Muscle layer of colon (tissue), 2 donors: ENCODE measurements around the gene PRAC1.

Experiments used
- H3K27ac ChIP-seq: one replicate; pipeline ENCODE4 v1.7.0; 2013; ENCODE audit warnings: low read depth, mild to moderate bottlenecking, low read length, moderate library complexity
- H3K27me3 ChIP-seq, 2 donors: one replicate each; pipeline ENCODE4 v1.7.0; 2013; ENCODE audit warnings: low read length in 2 of 2, mild to moderate bottlenecking in 2 of 2; ENCODE audit not compliant: insufficient read depth in 2 of 2, control insufficient read depth in 1 of 2
- H3K36me3 ChIP-seq: one replicate; pipeline ENCODE4 v1.7.0; 2013; ENCODE audit warnings: mild to moderate bottlenecking, low read length; ENCODE audit not compliant: insufficient read depth
- H3K4me1 ChIP-seq: one replicate; pipeline ENCODE4 v1.7.0; 2013; ENCODE audit warnings: mild to moderate bottlenecking, low read length; ENCODE audit not compliant: insufficient read depth
- H3K4me3 ChIP-seq, 2 donors: one replicate each; pipeline ENCODE4 v1.7.0; 2013; ENCODE audit warnings: low read length in 2 of 2, low read depth in 1 of 2, mild to moderate bottlenecking in 1 of 2, moderate library complexity in 1 of 2
- H3K9ac ChIP-seq: one replicate; pipeline ENCODE4 v1.7.0; 2013; ENCODE audit warnings: low read length
- H3K9me3 ChIP-seq: one replicate; pipeline ENCODE4 v1.7.0; 2013; ENCODE audit warnings: mild to moderate bottlenecking, low read length
- donor health status: abdominal sarcoma.
- donor health status: Adenocarcinoma of cecum.

The PRAC1 gene

DNA sequence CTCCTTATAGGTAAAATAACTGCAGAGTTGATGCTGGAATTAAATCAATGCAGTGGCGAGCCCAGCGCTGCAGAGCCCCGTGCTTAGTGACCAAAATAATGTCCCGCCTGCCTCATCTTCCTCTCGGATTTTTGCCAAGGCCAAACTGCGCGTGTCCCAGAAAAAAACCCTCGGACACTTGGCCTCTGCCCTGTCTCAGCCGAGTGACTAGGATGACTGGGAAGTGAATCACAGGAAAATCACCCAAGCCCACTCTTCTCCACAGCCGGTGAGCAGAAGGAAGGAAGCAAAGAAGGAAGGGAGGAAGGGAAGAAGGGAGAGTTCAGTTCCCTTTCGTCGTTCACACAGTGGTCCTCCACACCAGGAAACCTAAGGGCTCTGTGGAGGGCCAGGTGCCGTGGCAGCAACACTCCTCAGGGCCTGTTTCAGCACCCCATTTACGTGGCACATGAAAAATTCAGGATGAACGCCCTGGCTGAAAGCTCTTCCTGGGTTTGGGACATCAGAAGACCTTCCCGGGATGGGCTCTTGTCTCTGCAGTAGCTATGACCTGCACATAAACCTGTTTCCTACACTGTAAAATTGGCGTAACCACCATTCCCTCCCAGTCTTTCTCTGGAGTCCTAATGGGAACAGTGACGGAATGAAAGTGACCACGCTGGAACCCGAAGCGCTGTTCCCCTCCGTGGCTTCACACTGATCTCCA is 31.6 kb upstream of the PRAC1 start:
- Histone ChIP-seq H3K27me3 (peaks cover 74 to 81% of the 10 kb centered on the region in 2 donors), H3K9ac (no peak overlapping the region), H3K36me3 (no peaks in the 10 kb centered on the region), H3K4me3 (no peak overlapping the region), H3K9me3 (no peaks in the 10 kb centered on the region), H3K4me1 (peaks cover 5% of the 10 kb centered on the region), H3K27ac (no peak overlapping the region)

DNA sequence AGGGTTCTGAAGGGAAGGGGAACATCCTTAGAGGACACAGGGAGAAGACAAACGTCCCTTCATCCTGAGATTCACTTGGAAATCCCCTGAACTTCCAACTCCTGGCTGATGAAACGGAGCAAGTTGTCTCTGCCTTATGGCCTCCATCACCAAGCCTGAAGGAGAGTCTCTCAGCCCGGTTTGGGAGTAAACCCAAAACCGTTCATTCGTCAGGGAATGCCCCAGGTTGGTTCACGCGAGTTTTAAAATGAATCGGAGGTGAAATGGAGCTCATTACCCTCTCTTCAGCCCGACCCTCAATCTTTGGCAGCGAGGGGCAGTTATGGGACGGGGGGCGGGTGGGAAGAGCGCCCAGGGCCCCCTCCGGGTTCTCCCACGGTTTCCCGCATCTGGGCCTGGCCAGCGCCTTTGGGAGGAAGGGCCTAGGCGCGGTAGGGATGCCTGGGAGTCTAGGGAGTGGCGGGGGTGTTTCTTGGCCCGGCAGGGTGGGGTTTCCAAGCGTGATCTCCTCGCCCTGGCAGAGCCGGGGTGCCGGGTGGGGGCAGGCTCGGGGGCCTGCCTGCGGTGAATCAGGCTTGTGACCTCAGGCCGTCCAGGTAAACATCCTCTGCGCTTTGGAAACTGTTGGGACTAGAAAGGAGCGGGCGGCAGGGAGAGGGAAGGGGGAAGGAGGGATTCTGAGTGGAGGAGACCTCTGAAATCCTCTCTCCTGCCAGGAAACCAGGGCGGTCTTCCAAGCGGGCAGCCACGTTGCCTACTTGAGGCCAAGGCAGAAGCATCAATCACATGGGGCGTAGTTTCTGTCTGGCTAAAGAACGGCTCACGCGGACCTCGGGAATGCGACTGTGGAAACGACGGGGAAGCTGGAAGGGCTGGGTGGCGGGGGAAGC is 30.3 kb upstream of the PRAC1 start:
- no peaks in the 10 kb centered on the region for H3K36me3 ChIP-seq
- no peaks in the 10 kb centered on the region for H3K9me3 ChIP-seq
- H3K9ac ChIP-seq, result no peak overlapping the region
- peaks cover 86 to 94% of the 10 kb centered on the region in 2 donors for H3K27me3 ChIP-seq
- peaks cover 5% of the 10 kb centered on the region for H3K4me1 ChIP-seq
- H3K4me3 ChIP-seq, result no peak overlapping the region
- H3K27ac ChIP-seq, result no peak overlapping the region

DNA sequence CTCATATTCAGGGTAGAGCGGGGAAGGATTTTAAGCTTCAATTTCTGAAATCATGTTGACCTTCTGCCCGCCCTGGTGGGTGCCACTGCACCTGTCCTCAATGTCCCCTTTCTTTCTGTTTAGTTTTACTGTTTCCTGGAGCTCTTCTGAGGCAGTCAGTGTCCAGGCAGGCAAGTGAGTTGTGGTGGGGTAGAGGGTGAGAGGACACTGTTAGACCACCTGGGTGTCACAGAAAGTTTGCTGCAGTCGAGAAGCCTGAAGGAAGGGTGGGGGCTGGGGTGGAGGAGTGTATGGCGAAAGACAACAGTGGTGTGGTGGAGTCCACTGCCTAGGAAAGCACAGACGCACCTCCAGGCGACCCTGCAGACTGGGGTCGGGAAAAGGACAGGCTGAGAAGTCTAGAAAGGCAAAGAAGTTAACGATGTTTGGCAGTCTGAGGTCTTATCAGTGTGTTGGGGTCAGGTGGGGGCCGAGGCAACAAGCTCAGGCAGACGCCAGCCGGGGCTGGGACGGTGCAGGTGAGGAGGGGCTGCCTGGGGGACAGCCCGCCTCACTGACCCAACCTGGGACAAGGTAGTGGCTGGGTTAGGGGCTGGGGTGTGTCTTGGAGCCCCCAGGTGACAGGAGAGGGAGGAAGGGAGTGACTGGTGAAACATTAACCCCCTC is 29.5 kb upstream of the PRAC1 start:
- Histone ChIP-seq H3K27me3 (peaks cover 90 to 98% of the 10 kb centered on the region in 2 donors), H3K4me3 (no peak overlapping the region), H3K27ac (no peak overlapping the region), H3K4me1 (peaks cover 5% of the 10 kb centered on the region), H3K9me3 (no peaks in the 10 kb centered on the region), H3K9ac (no peak overlapping the region), H3K36me3 (no peaks in the 10 kb centered on the region)

DNA sequence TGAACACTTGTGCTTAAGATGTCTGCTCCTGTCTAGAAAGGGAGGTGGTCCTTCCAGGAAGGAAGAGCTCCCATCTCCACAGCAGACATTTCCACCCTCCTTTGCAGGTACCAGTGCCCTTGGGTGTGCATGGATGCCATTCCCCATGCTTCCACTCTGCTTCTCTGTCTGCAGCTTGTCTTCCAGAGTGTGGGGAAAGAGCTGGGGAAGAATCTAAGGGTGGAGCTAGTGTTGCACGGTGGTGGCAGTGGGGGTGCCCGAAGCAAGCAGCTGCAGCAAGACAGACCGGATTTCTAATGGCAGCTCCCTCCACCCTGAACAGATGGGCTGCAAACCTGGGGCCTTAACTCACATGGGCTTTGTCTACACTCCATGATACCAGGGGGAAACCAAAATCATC is 28.9 kb upstream of the PRAC1 start:
- H3K9ac ChIP-seq, result no peak overlapping the region
- H3K27ac ChIP-seq, result no peak overlapping the region
- H3K36me3 ChIP-seq, result no peaks in the 10 kb centered on the region
- H3K27me3 ChIP-seq, result peaks cover 96 to 100% of the 10 kb centered on the region in 2 donors
- peaks cover 5% of the 10 kb centered on the region for H3K4me1 ChIP-seq
- no peaks in the 10 kb centered on the region for H3K9me3 ChIP-seq
- no peak overlapping the region for H3K4me3 ChIP-seq

DNA sequence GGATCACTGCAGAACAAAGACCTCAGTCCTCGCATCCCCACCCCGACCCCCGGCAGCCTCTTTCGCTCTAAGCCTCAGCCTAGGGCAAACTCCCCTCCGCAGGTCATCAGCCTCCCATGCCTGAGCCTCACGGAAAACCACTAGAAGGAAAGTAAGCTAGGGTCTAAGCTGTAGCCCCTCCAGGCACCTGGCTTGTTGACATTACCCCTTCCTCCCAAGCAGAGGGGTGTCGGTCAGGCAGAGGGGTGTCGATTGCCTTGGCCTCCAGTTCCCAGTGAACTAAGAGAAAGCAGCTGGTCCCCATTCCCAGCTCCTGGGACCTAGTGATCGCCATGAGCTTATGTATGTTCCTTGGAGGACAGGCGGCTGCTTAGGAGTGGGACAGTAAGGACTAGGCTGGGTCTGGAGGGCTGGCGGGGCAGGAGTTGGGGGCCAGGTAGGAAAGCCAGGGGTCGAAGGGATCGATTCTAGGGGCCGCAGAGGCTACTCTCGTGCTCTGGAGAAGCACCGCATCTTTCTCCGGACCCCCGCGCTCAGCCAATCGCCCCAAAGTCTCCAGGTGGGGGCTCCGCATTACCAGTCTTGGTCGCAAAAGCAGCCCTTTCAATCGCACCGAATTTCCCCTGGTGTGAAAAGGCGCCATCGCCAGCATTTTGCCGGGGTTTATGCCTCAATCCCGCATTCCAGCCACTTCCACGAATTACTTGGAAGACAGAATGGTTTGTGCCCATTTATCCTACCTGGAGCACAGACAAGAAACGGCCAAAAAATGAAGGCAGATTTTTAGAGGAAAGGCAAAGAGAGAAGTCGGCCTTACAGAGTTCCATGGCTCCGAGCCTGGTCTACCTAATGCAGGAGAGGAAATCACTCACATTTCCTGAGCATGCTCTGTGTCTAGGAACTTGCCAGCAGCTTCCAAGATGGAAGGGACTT is 27.6 kb upstream of the PRAC1 start:
- no peak overlapping the region for H3K4me3 ChIP-seq
- H3K27me3 ChIP-seq, result peaks cover 96 to 100% of the 10 kb centered on the region in 2 donors
- no peak overlapping the region for H3K9ac ChIP-seq
- no peaks in the 10 kb centered on the region for H3K36me3 ChIP-seq
- no peak overlapping the region for H3K27ac ChIP-seq
- peaks cover 5% of the 10 kb centered on the region for H3K4me1 ChIP-seq
- H3K9me3 ChIP-seq, result no peaks in the 10 kb centered on the region

DNA sequence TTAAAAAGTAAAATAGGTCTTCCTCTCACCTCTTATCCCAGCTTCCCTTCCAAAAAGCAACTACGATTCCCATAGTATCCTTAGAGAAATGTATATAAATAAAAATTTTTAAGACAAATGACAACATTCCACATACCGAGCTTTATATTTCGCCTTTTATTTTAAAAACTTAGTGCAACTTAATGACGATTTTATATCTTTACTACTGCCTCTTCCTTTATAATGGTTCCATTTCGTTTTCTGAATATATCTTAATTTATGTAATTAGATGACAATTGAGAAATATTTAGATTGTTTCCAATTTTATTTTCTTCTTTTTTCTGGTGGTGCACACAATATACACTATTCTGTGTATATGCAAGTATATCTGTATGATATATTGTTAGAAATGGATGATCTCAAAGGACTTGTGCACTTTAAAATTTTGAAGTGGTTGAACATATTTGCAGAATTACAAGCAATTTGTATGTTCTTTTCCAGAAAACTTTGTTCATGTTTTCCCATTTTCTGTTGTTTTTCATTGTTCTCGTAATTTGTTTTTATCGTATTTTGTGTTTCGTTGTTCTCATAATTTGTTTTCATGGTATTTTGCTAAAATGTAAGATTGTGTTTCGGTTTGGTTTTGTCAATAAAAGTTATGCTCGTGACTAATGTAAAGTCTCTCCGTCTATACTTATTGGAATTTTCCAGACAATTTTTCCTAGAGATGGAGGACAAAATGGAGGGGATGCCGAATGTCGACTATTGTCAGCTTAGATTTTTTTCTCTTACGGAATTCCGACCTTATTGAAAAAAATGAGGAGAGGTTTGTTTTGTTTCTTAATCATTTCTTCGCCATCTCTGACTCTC is 26.6 kb upstream of the PRAC1 start:
- H3K36me3 ChIP-seq, result no peaks in the 10 kb centered on the region
- H3K9ac ChIP-seq, result no peak overlapping the region
- no peaks in the 10 kb centered on the region for H3K9me3 ChIP-seq
- peaks cover 5% of the 10 kb centered on the region for H3K4me1 ChIP-seq
- H3K4me3 ChIP-seq, result no peak overlapping the region
- H3K27ac ChIP-seq, result no peak overlapping the region
- peaks cover 94 to 100% of the 10 kb centered on the region in 2 donors for H3K27me3 ChIP-seq

DNA sequence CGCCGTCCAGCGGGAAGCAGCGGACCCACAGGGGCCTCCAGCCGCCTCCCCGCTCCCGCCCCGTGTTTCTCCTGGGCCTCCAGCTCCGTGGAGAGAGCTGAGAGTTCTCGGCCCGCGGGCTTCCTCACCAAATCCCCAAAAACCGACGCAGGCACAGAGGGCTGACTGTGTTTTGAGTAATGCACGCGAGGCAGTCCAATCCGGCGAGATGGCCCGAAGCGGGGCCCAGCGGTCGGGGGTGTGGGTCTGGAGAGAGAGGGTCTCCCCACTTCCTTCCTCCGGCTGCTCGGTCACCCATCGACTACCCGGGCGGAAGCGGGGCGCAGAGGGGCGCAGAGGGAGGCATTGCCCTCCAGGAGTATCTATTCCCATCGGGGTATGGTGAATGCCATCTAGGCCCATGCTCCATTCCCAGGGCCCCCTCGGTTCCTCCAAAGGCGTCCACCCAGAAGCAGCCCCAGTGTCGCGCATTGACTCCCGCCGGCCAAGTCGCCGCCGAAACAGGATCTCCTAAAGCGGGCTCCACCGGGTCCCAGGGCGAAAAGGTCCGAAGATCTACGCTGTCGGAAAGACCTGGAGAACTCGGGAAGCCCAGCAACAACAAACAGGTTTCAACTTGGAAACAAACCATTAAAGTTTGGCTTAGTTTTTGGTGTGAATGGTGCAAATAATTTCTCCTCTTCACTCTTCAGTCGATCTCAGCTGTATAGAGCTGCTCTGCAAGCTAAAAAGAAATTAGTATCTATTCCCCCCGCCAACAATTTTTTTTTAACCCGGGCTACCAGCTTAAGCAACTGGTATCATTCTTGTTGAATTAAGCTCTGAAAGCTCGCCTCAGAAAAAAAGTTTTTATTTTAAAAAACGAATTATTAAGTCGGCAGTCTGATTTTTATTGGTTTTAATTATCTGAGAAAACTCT is 25.4 kb upstream of the PRAC1 start:
- Histone ChIP-seq H3K36me3 (no peaks in the 10 kb centered on the region), H3K27me3 (peaks cover 94 to 98% of the 10 kb centered on the region in 2 donors), H3K4me1 (no peaks in the 10 kb centered on the region), H3K4me3 (no peak overlapping the region), H3K27ac (no peak overlapping the region), H3K9ac (no peak overlapping the region), H3K9me3 (no peaks in the 10 kb centered on the region)

DNA sequence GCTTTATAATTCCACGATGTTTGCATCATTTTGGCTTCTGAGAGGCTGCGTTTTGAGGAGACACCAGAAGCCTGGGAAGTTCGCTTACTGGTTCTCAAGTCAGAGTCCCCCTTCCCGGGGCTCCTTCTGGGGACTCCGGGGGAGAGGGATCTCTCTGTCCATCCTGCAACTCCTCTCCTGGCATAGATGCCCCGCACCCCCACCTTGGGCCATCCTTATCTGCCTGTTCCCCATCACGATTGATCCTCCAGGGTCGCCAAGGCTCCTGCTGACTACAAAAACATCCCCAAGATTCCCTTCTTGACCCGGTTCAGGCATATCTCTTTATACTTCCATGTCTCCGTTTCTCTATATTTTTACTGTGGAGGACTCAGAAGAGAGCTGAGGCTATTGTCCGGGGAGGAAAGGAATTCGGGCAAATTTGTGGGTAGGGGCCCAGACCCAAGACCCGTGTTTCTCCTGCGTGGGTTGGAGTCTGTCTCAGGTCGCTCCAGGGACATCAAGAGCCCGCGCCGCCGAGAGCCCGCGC is 24.7 kb upstream of the PRAC1 start:
- Histone ChIP-seq H3K27me3 (peaks cover 95 to 98% of the 10 kb centered on the region in 2 donors), H3K36me3 (no peaks in the 10 kb centered on the region), H3K9ac (no peak overlapping the region), H3K27ac (no peak overlapping the region), H3K4me3 (no peak overlapping the region), H3K4me1 (no peaks in the 10 kb centered on the region), H3K9me3 (no peaks in the 10 kb centered on the region)

DNA sequence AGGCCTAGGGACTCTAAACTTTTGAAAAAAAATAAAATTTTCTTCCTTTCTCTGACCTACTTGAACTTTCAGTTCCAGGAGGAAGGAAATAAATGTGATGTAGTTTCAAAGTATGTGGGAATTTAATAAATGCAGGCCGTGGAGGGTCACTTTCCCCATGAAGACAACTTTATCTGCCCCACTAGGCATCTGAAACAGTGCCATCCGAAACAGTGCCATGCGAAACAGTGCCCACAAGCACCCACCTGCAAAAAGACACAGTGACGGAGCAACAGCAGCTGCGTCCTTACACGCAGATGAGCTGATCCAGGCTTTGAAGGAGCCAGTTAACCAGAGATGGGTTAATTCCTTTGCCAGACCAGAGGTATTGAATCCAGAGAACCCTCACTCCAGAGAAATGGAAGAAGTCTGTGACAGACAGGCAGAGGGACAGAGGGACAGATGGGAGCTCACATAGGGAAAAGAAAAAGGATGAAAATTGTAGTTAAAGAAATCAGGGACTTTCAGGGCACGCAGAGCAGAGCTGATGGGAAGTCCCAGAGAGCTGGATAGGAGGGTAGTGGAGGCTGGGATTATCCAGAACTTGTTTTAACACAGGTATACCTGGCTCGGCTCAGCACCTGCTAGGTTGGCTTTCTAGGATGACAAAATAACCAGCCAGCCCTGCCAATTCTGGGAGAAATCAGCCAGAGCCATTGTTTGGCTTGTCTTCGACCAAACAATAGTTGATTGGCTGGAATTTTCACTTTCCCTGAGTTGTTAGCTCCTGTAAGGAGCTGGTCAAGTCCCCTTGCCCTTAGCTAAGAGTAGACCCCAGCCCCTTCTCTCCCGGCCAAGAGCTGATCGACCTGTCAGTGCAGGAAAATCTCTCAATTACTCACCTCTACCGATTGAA is 23.3 kb upstream of the PRAC1 start:
- Histone ChIP-seq H3K27ac (no peak overlapping the region), H3K36me3 (no peaks in the 10 kb centered on the region), H3K9me3 (no peaks in the 10 kb centered on the region), H3K4me1 (no peaks in the 10 kb centered on the region), H3K27me3 (peaks cover 95 to 98% of the 10 kb centered on the region in 2 donors), H3K4me3 (no peak overlapping the region), H3K9ac (no peak overlapping the region)
